NCI-H774 (cell line): Measurements from ENCODE around the gene CBX2.

Experiments
- DNase-seq: peaks from one replicate; lab custom pipeline; 2025; lab: John Stamatoyannopoulos, UW

The CBX2 gene

DNA sequence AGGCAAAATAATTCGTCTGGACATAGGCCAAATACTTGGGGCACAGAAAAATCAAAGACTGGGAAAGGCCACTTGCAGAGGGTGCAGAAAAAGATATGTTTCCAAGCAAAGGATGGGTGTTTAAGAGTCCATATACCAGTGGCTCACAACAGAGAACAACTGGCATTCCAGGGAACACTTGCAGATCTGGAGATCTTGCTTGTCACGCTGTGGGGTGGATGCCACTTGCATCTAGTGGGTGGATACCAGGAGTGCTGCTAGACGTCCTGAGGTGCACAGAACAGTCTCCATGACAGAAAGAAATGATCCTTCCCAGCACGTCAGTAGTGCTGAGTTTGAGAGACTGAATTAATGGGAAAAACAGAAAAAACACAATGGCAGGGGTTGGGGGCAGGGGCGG lies 10.5 kb downstream of the CBX2 start:
- DNase-seq = no peak

DNA sequence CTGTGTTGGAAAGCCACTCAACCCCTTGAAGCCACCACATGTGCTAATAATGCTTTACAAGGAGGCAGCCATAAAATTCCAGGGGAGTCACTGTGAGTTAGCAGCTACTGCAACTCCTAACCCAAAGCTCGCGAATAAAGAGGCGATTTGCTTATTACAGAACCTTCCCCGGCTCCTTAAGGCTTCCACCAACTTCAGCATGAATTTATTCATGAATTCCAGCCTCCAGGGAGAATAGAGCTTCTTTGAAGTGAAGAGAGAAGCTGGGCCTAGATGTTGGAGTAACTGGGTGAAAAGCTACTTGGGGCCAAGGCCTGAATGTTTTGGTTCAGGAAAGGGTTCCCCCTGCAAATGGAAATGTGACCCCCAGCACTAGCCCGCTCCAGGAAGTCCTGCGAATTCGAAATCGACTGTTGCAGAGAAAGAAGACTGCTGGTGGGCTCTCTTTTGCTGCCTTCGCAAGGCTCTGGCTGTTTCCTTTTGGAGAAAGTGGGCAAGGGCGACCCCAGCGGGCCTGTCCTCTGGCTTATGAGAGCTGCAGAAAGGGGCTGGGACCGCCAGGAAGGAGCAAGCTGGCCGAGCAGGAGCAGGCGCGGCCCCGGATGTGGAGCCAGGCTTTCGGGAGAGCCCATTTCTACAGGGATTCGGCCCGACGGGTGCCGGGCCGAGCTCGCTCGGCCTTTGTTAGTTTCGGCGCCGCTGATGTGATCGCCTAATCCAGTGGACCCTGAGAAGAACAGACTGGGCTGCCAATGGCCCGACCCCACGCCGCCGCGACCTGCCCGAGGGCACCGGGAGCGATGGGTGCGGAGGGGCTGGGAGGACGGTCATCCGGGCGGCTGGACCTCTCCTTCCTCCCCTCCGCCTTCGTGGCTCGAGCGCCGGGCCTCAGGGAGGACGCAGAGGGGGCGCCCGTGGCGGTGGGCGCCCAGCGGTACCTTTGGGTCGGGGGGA lies 11.3 kb downstream of the CBX2 start:
- DNase-seq = no peak

DNA sequence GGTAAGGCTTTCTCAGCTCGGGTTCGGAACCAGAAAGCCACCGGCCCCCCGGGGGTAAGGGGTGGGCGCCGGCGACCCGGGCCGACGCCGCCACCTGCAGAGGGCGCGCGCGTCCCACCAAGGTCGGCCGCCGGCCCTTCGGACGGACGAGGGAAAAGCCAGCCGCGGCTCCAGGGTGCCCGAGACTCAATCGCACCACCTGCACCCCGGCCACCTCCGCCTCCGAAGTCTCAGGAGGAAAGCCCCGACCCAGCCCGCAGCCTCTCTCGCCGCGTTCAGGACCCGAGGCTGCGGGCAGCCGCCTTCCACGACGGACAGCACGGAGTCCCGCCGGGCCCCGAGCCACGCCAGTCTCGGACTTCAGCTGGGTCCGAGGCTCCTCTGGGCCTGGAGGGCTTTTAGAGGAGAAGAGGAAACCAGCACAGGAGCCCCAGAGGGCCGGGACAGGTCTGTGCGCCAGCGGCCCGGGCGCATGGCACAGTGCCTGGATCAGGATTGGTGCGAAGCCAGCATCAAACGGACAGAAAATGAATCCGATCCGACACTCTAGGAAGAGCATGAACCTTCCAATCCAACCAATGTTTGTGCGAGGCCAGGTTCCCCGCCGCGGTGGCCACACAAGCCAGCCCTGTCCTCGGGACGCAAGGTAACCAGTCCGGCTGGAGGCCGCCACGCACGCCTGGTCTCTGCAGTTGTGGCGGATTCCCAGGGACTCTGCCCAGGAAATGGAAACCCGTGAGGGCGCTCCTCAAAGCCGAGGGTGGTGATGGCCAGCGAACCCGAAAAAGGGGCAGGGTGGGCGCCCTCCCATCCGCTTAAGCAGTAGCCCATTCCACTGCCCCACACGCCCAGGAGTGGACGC lies 12.2 kb downstream of the CBX2 start:
- DNase-seq = peak; percentile 53

GRCh38 chr17:79790805-79791734 lies 13.1 kb downstream of the CBX2 start:
- DNase-seq = no peak

- no peak for DNase-seq
Observed at GRCh38 chr17:79791735-79792161, 13.8 kb downstream of the CBX2 start.

GRCh38 chr17:79792341-79792871 lies 14.5 kb downstream of the CBX2 start:
- DNase-seq = no peak

- no peak for DNase-seq
Observed at GRCh38 chr17:79792984-79793923, 15.3 kb downstream of the CBX2 start.

- no peak for DNase-seq
Observed at GRCh38 chr17:79793924-79794304, 16.0 kb downstream of the CBX2 start.

- no peak for DNase-seq
Observed at GRCh38 chr17:79794659-79795511, 16.9 kb downstream of the CBX2 start.

DNA sequence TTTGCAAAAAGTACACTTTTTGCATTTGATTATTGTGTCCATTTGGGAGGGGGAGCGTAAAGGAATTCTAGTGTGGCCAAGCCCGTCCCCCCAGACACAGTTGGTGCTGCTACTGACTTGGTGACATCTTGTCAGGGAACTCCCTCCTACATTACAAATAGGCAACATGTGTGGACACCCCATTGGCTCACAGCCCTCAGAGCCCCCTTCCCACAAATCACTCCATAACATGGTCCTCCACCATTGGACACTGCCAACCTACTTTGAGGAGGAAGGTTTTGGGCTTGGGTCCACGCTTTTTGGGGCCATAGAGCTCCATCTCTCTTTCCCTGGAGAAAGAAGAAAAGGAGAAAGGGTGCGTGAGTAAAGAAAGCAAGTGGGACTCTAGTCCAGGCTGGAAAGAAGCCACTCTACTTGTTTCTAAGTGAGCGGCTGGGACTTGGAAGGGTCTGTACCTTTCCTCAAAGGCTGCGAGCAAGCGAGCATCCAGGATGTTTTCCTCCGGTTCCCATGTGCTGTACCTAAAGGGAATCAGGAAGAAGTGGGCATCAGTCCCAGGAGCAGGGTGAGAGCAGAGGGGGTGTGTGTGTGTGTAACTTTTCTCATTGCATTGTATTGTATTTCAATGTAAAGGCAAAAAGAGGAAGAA lies 18.0 kb downstream of the CBX2 start:
- no peak for DNase-seq

DNA sequence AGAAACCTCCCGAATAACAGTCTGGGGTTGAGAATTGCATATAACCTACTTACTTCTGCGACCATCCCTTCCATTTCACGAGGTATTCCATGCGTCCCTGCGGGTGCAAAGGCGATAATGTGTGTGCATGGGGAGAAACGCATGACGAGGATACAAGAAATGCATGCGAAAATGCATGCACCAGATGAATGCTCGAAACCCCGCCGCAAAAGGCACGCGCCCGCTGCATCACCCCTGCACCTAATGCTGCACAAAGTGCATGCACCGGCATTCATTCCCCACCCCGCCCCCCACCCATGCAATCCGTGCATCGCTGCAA lies 18.5 kb downstream of the CBX2 start:
- DNase-seq = no peak

- peak; percentile 100 for DNase-seq
Observed at GRCh38 chr17:79796763-79797491, 19.0 kb downstream of the CBX2 start, which contains the start of gene CBX8. CBX8 (minus strand) TSS chr17:79797077; CDS start chr17:79796998, 79 bp downstream.

- peak; percentile 70 for DNase-seq
Observed at GRCh38 chr17:79797492-79798298, 19.7 kb downstream of the CBX2 start.

- no peak for DNase-seq
Observed at GRCh38 chr17:79798299-79799173, 20.6 kb downstream of the CBX2 start.

DNA sequence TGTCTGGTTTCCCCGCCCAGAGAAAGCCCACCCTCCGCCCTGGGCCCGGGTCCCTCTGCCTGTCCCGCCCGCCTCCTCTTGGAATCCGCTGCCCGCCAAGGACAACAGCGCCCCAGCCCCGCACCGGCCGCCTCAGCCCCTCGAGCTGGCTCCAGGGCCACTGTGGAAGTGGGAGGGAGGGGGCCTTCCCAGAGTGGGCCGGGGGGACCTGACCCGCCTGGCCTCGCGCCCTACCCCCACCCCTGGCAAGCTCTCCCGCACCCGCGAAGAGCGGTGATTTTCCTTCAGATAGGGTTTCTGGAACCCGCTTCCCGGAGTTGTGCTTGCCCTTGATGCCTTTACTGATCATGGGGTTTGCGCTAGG lies 21.2 kb downstream of the CBX2 start:
- DNase-seq = no peak

DNA sequence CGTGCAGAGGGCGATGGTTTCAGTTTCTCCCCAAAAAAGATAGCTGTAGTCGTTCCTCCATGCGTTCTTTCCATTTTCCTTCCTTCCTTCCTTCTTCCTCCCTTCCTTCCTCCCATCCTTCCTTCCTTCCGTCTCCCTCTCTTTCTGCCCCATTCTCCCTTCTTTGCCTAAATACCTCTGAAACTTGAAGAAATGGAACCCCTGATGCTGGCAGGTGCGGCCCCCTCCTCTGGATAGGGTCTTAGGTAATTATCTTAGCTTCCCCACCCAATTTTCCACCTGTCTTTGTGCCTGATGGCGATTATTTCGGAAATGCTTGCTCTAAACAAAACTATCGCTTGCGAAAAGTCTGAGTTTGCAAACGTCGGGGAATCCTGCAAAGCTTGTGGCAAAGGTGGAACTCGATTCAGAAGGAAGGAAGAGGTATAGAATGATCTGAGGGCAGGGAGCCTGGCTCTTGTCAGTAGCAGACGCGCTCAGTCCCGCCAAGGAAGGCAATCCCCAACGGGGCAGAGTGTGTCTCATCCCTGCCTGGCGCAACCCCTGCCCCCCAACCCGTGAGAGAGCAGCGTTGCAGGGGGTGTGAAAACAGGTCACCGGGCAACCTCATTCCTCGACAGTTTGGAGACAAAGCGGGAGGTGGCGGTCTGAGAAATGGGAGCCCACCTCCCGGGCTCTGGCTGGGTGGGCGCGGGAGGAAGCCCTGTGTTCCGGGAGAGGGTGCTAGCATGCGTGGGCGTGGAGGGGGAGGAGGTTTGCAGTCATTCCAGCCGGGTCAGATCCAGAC lies 21.8 kb downstream of the CBX2 start:
- no peak for DNase-seq
